HUES6 (cell line): ENCODE results near the gene SRD5A2.
"Not testable (repeated sequence)": the region's sequence is repeated elsewhere in the genome, so short reads cannot be mapped to it uniquely, and the experiment has no call there.

Experiments
- H3K27ac ChIP-seq: 2 replicates; pipeline ENCODE4 v1.7.0; 2013; ENCODE audit warnings: low read depth, mild to moderate bottlenecking, low read length, inconsistent platforms
- H3K27me3 ChIP-seq: 2 replicates; pipeline ENCODE4 v1.6.1; 2013; ENCODE audit warnings: low read length; ENCODE audit not compliant: control insufficient read depth, insufficient read depth
- H3K36me3 ChIP-seq: 2 replicates; pipeline ENCODE4 v1.6.1; 2013; ENCODE audit warnings: low read length; ENCODE audit not compliant: control insufficient read depth, insufficient read depth
- H3K4me1 ChIP-seq: 2 replicates; pipeline ENCODE4 v1.6.1; 2013; ENCODE audit warnings: low read length; ENCODE audit not compliant: control insufficient read depth, insufficient read depth
- H3K4me3 ChIP-seq: 2 replicates; pipeline ENCODE4 v1.5.1; 2013; ENCODE audit warnings: low read depth, low read length
- H3K9ac ChIP-seq: one replicate; pipeline ENCODE4 v1.6.1; 2013; ENCODE audit warnings: mild to moderate bottlenecking, low read length
- H3K9me3 ChIP-seq: 2 replicates; pipeline ENCODE4 v1.6.1; 2013; ENCODE audit warnings: low read depth, low read length; ENCODE audit not compliant: control insufficient read depth, insufficient read depth

The SRD5A2 gene

GRCh38 chr2:31515586-31515985 is 65.2 kb downstream of the SRD5A2 start:
- H3K27me3 ChIP-seq, result no peaks in the 10 kb centered on the region
- H3K27ac ChIP-seq, result no peak overlapping the region
- no peak overlapping the region for H3K4me3 ChIP-seq
- no peaks in the 10 kb centered on the region for H3K4me1 ChIP-seq
- no peak overlapping the region for H3K9ac ChIP-seq
- H3K9me3 ChIP-seq, result 0 out of 2 replicates have a peak, but pooled peaks cover 7% of the 10 kb centered on the region
- no peaks in the 10 kb centered on the region for H3K36me3 ChIP-seq

- Histone ChIP-seq H3K27me3 (no peaks in the 10 kb centered on the region), H3K4me3 (no peak overlapping the region), H3K27ac (no peak overlapping the region), H3K4me1 (no peaks in the 10 kb centered on the region), H3K36me3 (no peaks in the 10 kb centered on the region), H3K9ac (no peak overlapping the region), H3K9me3 (no peaks in the 10 kb centered on the region)
Measured at GRCh38 chr2:31513553-31513952, 67.2 kb downstream of the SRD5A2 start.

GRCh38 chr2:31511376-31511775 is 69.4 kb downstream of the SRD5A2 start:
- Histone ChIP-seq H3K27me3 (no peaks in the 10 kb centered on the region), H3K4me3 (no peak overlapping the region), H3K9ac (no peak overlapping the region), H3K36me3 (no peaks in the 10 kb centered on the region), H3K27ac (no peak overlapping the region), H3K4me1 (no peaks in the 10 kb centered on the region), H3K9me3 (no peaks in the 10 kb centered on the region)

GRCh38 chr2:31505111-31505510 is 75.6 kb downstream of the SRD5A2 start:
- Histone ChIP-seq H3K27me3 (no peaks in the 10 kb centered on the region), H3K4me3 (no peak overlapping the region), H3K9me3 (no peaks in the 10 kb centered on the region), H3K36me3 (no peaks in the 10 kb centered on the region), H3K9ac (no peak overlapping the region), H3K27ac (no peak overlapping the region), H3K4me1 (no peaks in the 10 kb centered on the region)

- no peaks in the 10 kb centered on the region for H3K9me3 ChIP-seq
- no peaks in the 10 kb centered on the region for H3K27me3 ChIP-seq
- no peaks in the 10 kb centered on the region for H3K36me3 ChIP-seq
- no peaks in the 10 kb centered on the region for H3K4me1 ChIP-seq
- H3K4me3 ChIP-seq, result no peak overlapping the region
- H3K27ac ChIP-seq, result no peak overlapping the region
- H3K9ac ChIP-seq, result no peak overlapping the region
Measured at GRCh38 chr2:31504311-31504710, 76.4 kb downstream of the SRD5A2 start.

GRCh38 chr2:31496451-31496874 is 84.3 kb downstream of the SRD5A2 start:
- H3K9me3 ChIP-seq, H3K36me3 ChIP-seq, H3K27me3 ChIP-seq, H3K4me1 ChIP-seq: not testable (repeated sequence)
- Histone ChIP-seq H3K27ac (0 out of 2 replicates have a peak overlapping the region, but pooled peaks have one; percentile 31), H3K4me3 (peak overlapping the region; percentile 91), H3K9ac (peak overlapping the region; percentile 81)

- not testable (repeated sequence) for H3K4me1 ChIP-seq, H3K27ac ChIP-seq, H3K36me3 ChIP-seq, H3K9ac ChIP-seq, H3K27me3 ChIP-seq, H3K9me3 ChIP-seq, H3K4me3 ChIP-seq
Measured at GRCh38 chr2:31489339-31489738, 91.4 kb downstream of the SRD5A2 start.

- no peak overlapping the region for H3K4me3 ChIP-seq
Measured at GRCh38 chr2:31483246-31483645, 97.5 kb downstream of the SRD5A2 start.

GRCh38 chr2:31476511-31477180 is 104.1 kb downstream of the SRD5A2 start:
- Histone ChIP-seq H3K36me3 (no peaks in the 10 kb centered on the region), H3K27ac (no peak overlapping the region)

More at GRCh38 chr2:31483246-31483645, 97.5 kb downstream of the SRD5A2 start:
- Histone ChIP-seq H3K27me3 (no peaks in the 10 kb centered on the region), H3K36me3 (no peaks in the 10 kb centered on the region), H3K4me1 (no peaks in the 10 kb centered on the region), H3K27ac (no peak overlapping the region), H3K9ac (no peak overlapping the region), H3K9me3 (no peaks in the 10 kb centered on the region)

GRCh38 chr2:31475692-31476091 is 105.0 kb downstream of the SRD5A2 start:
- Histone ChIP-seq H3K36me3 (no peaks in the 10 kb centered on the region), H3K4me1 (no peaks in the 10 kb centered on the region), H3K27me3 (no peaks in the 10 kb centered on the region), H3K4me3 (no peak overlapping the region), H3K9ac (no peak overlapping the region), H3K9me3 (no peaks in the 10 kb centered on the region), H3K27ac (no peak overlapping the region)

More at GRCh38 chr2:31476511-31477180, 104.1 kb downstream of the SRD5A2 start:
- Histone ChIP-seq H3K4me1 (no peaks in the 10 kb centered on the region), H3K9me3 (no peaks in the 10 kb centered on the region), H3K9ac (no peak overlapping the region), H3K27me3 (no peaks in the 10 kb centered on the region), H3K4me3 (no peak overlapping the region)

- no peak overlapping the region for H3K9ac ChIP-seq
- H3K4me1 ChIP-seq, result no peaks in the 10 kb centered on the region
- H3K4me3 ChIP-seq, result no peak overlapping the region
- H3K36me3 ChIP-seq, result no peaks in the 10 kb centered on the region
- H3K27me3 ChIP-seq, result no peaks in the 10 kb centered on the region
- no peak overlapping the region for H3K27ac ChIP-seq
- no peaks in the 10 kb centered on the region for H3K9me3 ChIP-seq
Measured at GRCh38 chr2:31474296-31474695, 106.4 kb downstream of the SRD5A2 start.
